Spleen (tissue), 7 donors: ENCODE data around the gene KRTAP2-4.

Experiments
- POLR2A ChIP-seq, 3 donors: fragments of 450-650 bp; IDR thresholded peaks; one replicate each; pipeline ENCODE4 v1.5.1; 2017; ENCODE audit warnings: antibody characterized with exemption in 3 of 3, mild to moderate bottlenecking in 1 of 3
- TF ChIP-seq, protein P1 (sequence below), 11 experiments: fragments of 200-600 bp in 7 of 11; fragments of 450-650 bp in 4 of 11; sonication (generic) in 4 of 11; IDR thresholded peaks in 8 of 11; conservative IDR thresholded peaks in 3 of 11; 1 replicate in 7 of 11; 2 replicates in 4 of 11; pipeline versions ENCODE4 v1.4.0 to v1.8.0; 2016 to 2021; ENCODE audit warnings: antibody characterized with exemption in 11 of 11, inconsistent platforms in 4 of 11, mild to moderate bottlenecking in 1 of 11
- donor health status: DM: no; HTN: no; CAD: no; lungs with moderate emphysema.
- donor health status: DM: no; HTN: no; CAD: no.
- donor health status: DM: no; HTN: no; CAD: no.

DNA sequence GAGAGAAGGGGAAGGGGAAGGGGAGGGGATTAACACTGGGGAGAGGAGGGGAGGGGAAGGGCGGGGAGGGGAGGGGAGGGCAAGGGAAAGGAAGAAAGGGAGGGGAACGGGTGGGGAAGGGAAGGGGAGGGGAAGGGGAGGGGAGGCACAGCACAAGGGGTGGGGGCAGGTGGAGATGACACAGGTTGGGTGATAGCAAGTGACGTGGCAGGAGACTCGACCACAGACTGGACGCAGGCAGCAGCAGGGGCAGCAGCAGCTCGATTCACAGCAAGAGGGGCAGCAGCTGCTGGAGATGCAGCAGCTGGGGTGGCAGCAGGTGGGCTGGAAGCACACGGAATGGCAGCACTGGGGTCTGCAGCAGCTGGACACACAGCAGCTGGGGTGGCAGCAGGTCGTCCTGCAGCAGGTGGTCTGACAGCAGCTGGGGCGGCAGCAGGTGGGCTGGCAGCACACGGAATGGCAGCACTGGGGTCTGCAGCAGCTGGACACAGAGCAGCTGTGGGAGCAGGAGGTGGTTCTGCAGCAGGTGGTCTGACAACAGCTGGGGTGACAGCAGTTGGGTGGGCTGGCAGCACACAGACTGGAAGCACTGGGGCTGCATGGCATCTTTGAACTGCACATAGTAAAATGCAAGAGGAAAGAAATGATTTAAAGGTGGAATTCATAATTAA is 36.0 kb upstream of the KRTAP2-4 start, which contains the start of gene KRTAP4-16:
- TF ChIP-seq, protein P1, sequence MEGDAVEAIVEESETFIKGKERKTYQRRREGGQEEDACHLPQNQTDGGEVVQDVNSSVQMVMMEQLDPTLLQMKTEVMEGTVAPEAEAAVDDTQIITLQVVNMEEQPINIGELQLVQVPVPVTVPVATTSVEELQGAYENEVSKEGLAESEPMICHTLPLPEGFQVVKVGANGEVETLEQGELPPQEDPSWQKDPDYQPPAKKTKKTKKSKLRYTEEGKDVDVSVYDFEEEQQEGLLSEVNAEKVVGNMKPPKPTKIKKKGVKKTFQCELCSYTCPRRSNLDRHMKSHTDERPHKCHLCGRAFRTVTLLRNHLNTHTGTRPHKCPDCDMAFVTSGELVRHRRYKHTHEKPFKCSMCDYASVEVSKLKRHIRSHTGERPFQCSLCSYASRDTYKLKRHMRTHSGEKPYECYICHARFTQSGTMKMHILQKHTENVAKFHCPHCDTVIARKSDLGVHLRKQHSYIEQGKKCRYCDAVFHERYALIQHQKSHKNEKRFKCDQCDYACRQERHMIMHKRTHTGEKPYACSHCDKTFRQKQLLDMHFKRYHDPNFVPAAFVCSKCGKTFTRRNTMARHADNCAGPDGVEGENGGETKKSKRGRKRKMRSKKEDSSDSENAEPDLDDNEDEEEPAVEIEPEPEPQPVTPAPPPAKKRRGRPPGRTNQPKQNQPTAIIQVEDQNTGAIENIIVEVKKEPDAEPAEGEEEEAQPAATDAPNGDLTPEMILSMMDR (IDR thresholded peaks at IDR 0.05 in 8 of 11, conservative IDR thresholded peaks at IDR 0.05 in 3 of 11), result no peak
- TF ChIP-seq POLR2A (IDR thresholded peaks at IDR 0.05), result no peak
